Measurements from ENCODE around the gene EXOC2. TPM values are rescaled to one million over a fixed set of nuclear protein-coding genes. Genes with fewer than 3 reads are reported as not detected.
"Not testable (repeated sequence)": the region's sequence is repeated elsewhere in the genome, so short reads cannot be mapped to it uniquely, and the experiment has no call there.

EXOC2 gene
- total and polyA plus RNA-seq, 9 donors = 19.5 to 25.1 (median 21.8) TPM

DNA sequence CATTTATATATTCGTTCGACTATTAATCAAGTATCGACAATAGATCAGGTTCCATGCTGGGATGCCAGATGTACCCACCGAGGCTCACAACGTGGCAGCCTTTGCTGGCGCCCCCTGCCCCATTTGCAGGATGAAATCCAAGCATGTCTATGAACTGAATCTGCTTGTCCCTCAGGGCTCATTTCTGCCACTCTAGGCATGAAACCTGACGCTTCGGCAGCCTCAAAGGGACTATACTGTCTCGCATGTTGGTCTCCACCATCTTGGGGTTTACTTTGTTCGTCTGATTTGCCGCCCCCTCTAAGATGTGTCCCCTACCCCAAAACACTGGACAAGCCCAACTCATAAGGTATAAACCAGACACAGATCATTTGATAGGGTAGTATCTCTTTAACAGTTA lies 72.8 kb downstream of the EXOC2 start:
- H3K36me3 ChIP-seq (ENCODE audit: control insufficient read depth, insufficient read depth, low read length) = peaks cover 8% of the 10 kb centered on the region
- DNase-seq = no peak
- peaks cover 5% of the 10 kb centered on the region for H3K4me1 ChIP-seq (ENCODE audit: control insufficient read depth, insufficient read depth, low read length)
- WGBS (ENCODE audit: insufficient coverage) = 83% methylated on average over 9 of the region's 11 CpGs
- H3K27ac ChIP-seq (ENCODE audit: low read length) = no peak overlapping the region
- no peak overlapping the region for H3K4me3 ChIP-seq (ENCODE audit: low read length)
- no peaks in the 10 kb centered on the region for H3K9me3 ChIP-seq (replicated peaks; ENCODE audit: control insufficient read depth, low read depth, low read length)
- no peaks in the 10 kb centered on the region for H3K27me3 ChIP-seq (ENCODE audit: control insufficient read depth, insufficient read depth, low read length)

- H3K4me1 ChIP-seq (ENCODE audit: control insufficient read depth, insufficient read depth, low read length) = peaks cover 3% of the 10 kb centered on the region
- DNase-seq = peak; percentile 17
- H3K9me3 ChIP-seq (replicated peaks; ENCODE audit: control insufficient read depth, low read depth, low read length) = no peaks in the 10 kb centered on the region
Observed at GRCh38 chr6:617456-618100, 75.4 kb downstream of the EXOC2 start.

GRCh38 chr6:613981-614380 lies 79.0 kb downstream of the EXOC2 start:
- H3K9me3 ChIP-seq (replicated peaks; ENCODE audit: control insufficient read depth, low read depth, low read length) = no peaks in the 10 kb centered on the region
- no peak overlapping the region for H3K4me3 ChIP-seq (ENCODE audit: low read length)
- 92% methylated on average over 7 of the region's 7 CpGs for whole genome bisulfite sequencing (ENCODE audit: insufficient coverage)
- no peaks in the 10 kb centered on the region for H3K27me3 ChIP-seq (ENCODE audit: control insufficient read depth, insufficient read depth, low read length)
- DNase-seq = no peak
- no peak overlapping the region for H3K27ac ChIP-seq (ENCODE audit: low read length)
- H3K4me1 ChIP-seq (ENCODE audit: control insufficient read depth, insufficient read depth, low read length) = peaks cover 2% of the 10 kb centered on the region
- peaks cover 21% of the 10 kb centered on the region for H3K36me3 ChIP-seq (ENCODE audit: control insufficient read depth, insufficient read depth, low read length)

More at GRCh38 chr6:617456-618100, 75.4 kb downstream of the EXOC2 start:
- Histone ChIP-seq H3K27ac (ENCODE audit: low read length) (no peak overlapping the region), H3K4me3 (ENCODE audit: low read length) (no peak overlapping the region), H3K27me3 (ENCODE audit: control insufficient read depth, insufficient read depth, low read length) (no peaks in the 10 kb centered on the region), H3K36me3 (ENCODE audit: control insufficient read depth, insufficient read depth, low read length) (peaks cover 21% of the 10 kb centered on the region)
- WGBS (ENCODE audit: insufficient coverage) = 81% methylated on average over 6 of the region's 11 CpGs

GRCh38 chr6:611928-612327 lies 81.0 kb downstream of the EXOC2 start:
- peaks cover 18% of the 10 kb centered on the region for H3K36me3 ChIP-seq (ENCODE audit: control insufficient read depth, insufficient read depth, low read length)
- no peaks in the 10 kb centered on the region for H3K9me3 ChIP-seq (replicated peaks; ENCODE audit: control insufficient read depth, low read depth, low read length)
- H3K27ac ChIP-seq (ENCODE audit: low read length) = no peak overlapping the region
- no peaks in the 10 kb centered on the region for H3K27me3 ChIP-seq (ENCODE audit: control insufficient read depth, insufficient read depth, low read length)
- peaks cover 2% of the 10 kb centered on the region for H3K4me1 ChIP-seq (ENCODE audit: control insufficient read depth, insufficient read depth, low read length)
- WGBS (ENCODE audit: insufficient coverage) = no CpG with 5 or more reads among the region's 4 CpGs
- no peak overlapping the region for H3K4me3 ChIP-seq (ENCODE audit: low read length)
- no peak for DNase-seq

DNA sequence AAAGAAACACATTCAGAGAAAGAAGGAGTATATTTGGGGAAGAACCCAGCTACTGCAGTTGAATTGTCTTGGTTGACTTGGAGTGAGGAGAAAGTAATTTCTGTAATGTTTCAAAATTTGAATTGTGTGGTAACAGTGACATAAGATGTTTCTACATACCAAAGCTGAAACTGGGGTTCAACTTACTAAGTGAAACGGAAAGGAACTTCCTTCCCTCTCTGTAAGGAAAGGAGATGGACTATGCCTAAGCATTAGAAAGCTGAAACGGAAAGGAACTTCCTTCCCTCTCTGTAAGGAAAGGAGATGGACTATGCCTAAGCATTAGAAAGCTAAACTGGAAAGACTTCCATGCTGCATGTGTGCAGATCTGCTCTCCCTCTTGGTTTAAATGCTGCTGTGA lies 82.1 kb downstream of the EXOC2 start:
- no CpG with 5 or more reads among the region's 2 CpGs for WGBS (ENCODE audit: insufficient coverage)
- Histone ChIP-seq H3K36me3 (ENCODE audit: control insufficient read depth, insufficient read depth, low read length) (peaks cover 23% of the 10 kb centered on the region), H3K27ac (ENCODE audit: low read length) (no peak overlapping the region), H3K4me3 (ENCODE audit: low read length) (no peak overlapping the region), H3K27me3 (ENCODE audit: control insufficient read depth, insufficient read depth, low read length) (no peaks in the 10 kb centered on the region), H3K4me1 (ENCODE audit: control insufficient read depth, insufficient read depth, low read length) (peaks cover 2% of the 10 kb centered on the region), H3K9me3 (replicated peaks; ENCODE audit: control insufficient read depth, low read depth, low read length) (no peaks in the 10 kb centered on the region)
- no peak for DNase-seq

DNA sequence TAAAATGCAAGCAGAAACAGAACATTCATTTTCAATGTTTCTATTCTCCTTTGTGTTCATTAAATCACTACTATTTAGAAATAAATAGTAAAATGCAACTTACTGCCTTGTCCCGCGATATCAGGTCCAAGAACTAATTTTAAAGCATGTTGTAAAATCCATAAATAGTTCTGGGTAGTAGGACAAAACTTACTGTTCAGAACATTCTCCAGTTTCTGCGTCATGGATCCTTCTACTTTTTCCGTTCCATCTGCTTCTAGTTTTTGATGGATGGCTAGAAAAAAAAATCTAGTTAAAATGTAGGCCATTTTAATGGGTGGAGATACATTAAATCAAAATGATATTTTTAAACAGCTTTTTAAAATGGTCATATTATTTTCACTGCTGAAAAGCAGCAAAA lies 83.0 kb downstream of the EXOC2 start:
- no peak for DNase-seq
- H3K27me3 ChIP-seq (ENCODE audit: control insufficient read depth, insufficient read depth, low read length) = no peaks in the 10 kb centered on the region
- no CpG with 5 or more reads among the region's 4 CpGs for WGBS (ENCODE audit: insufficient coverage)
- H3K9me3 ChIP-seq (replicated peaks; ENCODE audit: control insufficient read depth, low read depth, low read length) = no peaks in the 10 kb centered on the region
- H3K36me3 ChIP-seq (ENCODE audit: control insufficient read depth, insufficient read depth, low read length) = peaks cover 20% of the 10 kb centered on the region
- no peak overlapping the region for H3K27ac ChIP-seq (ENCODE audit: low read length)
- H3K4me3 ChIP-seq (ENCODE audit: low read length) = no peak overlapping the region
- H3K4me1 ChIP-seq (ENCODE audit: control insufficient read depth, insufficient read depth, low read length) = peaks cover 2% of the 10 kb centered on the region

GRCh38 chr6:606829-607379 lies 86.0 kb downstream of the EXOC2 start:
- no peak overlapping the region for H3K4me3 ChIP-seq (ENCODE audit: low read length)
- WGBS (ENCODE audit: insufficient coverage) = 94% methylated on average over 13 of the region's 14 CpGs
- no peak overlapping the region for H3K27ac ChIP-seq (ENCODE audit: low read length)
- DNase-seq = no peak
- no peaks in the 10 kb centered on the region for H3K27me3 ChIP-seq (ENCODE audit: control insufficient read depth, insufficient read depth, low read length)
- H3K9me3 ChIP-seq (replicated peaks; ENCODE audit: control insufficient read depth, low read depth, low read length) = no peaks in the 10 kb centered on the region
- H3K36me3 ChIP-seq (ENCODE audit: control insufficient read depth, insufficient read depth, low read length) = peaks cover 7% of the 10 kb centered on the region
- peaks cover 2% of the 10 kb centered on the region for H3K4me1 ChIP-seq (ENCODE audit: control insufficient read depth, insufficient read depth, low read length)

- H3K36me3 ChIP-seq (ENCODE audit: control insufficient read depth, insufficient read depth, low read length); H3K4me1 ChIP-seq (ENCODE audit: control insufficient read depth, insufficient read depth, low read length); H3K27ac ChIP-seq (ENCODE audit: low read length); H3K27me3 ChIP-seq (ENCODE audit: control insufficient read depth, insufficient read depth, low read length); H3K9me3 ChIP-seq (replicated peaks; ENCODE audit: control insufficient read depth, low read depth, low read length); H3K4me3 ChIP-seq (ENCODE audit: low read length); DNase-seq: not testable (repeated sequence)
- no CpG with 5 or more reads among the region's 5 CpGs for WGBS (ENCODE audit: insufficient coverage)
Observed at GRCh38 chr6:605895-606294, 87.0 kb downstream of the EXOC2 start.

GRCh38 chr6:604579-604978 lies 88.4 kb downstream of the EXOC2 start:
- Histone ChIP-seq H3K4me3 (ENCODE audit: low read length) (no peak overlapping the region), H3K36me3 (ENCODE audit: control insufficient read depth, insufficient read depth, low read length) (peaks cover 7% of the 10 kb centered on the region), H3K4me1 (ENCODE audit: control insufficient read depth, insufficient read depth, low read length) (no peaks in the 10 kb centered on the region), H3K27ac (ENCODE audit: low read length) (no peak overlapping the region), H3K27me3 (ENCODE audit: control insufficient read depth, insufficient read depth, low read length) (no peaks in the 10 kb centered on the region), H3K9me3 (replicated peaks; ENCODE audit: control insufficient read depth, low read depth, low read length) (no peaks in the 10 kb centered on the region)
- DNase-seq = no peak
- WGBS (ENCODE audit: insufficient coverage) = 89% methylated on average over 13 of the region's 15 CpGs

GRCh38 chr6:603265-603664 lies 89.7 kb downstream of the EXOC2 start:
- no peaks in the 10 kb centered on the region for H3K4me1 ChIP-seq (ENCODE audit: control insufficient read depth, insufficient read depth, low read length)
- DNase-seq = no peak
- H3K9me3 ChIP-seq (replicated peaks; ENCODE audit: control insufficient read depth, low read depth, low read length) = no peaks in the 10 kb centered on the region
- H3K27ac ChIP-seq (ENCODE audit: low read length) = no peak overlapping the region
- no peak overlapping the region for H3K4me3 ChIP-seq (ENCODE audit: low read length)
- WGBS (ENCODE audit: insufficient coverage) = no CpG with 5 or more reads among the region's 6 CpGs
- H3K36me3 ChIP-seq (ENCODE audit: control insufficient read depth, insufficient read depth, low read length) = peaks cover 7% of the 10 kb centered on the region
- H3K27me3 ChIP-seq (ENCODE audit: control insufficient read depth, insufficient read depth, low read length) = no peaks in the 10 kb centered on the region

Measured in muscle of leg (tissue), 11 donors.